ENCODE results near the gene PLA2R1. TPM values are rescaled to one million over a fixed set of nuclear protein-coding genes. Genes with fewer than 3 reads are reported as not detected.

Gene PLA2R1
- total RNA-seq, 4 donors from 2014 or later, result 1.4 to 18.2 (median 14.6) TPM

- Histone ChIP-seq H3K4me1 (no peaks in the 10 kb centered on the region), H3K27ac (no peak overlapping the region), H3K4me3 (no peak overlapping the region), H3K36me3 (no peaks in the 10 kb centered on the region), H3K27me3 (no peaks in the 10 kb centered on the region), H3K9me3 (no peaks in the 10 kb centered on the region)
- DNase-seq, result no peak
- intact Hi-C loops (cut with DNase I; ENCODE audit: low total_unique reads) (no loop called here), in situ Hi-C loops (cut with MboI; ENCODE audit: low pct_ligation_motif_present in 1 of 4, low pct_unique_long_range_greater_than_20kb in 1 of 4, low sequenced_read_pairs in 3 of 4) (loop anchor here in 2 of 4 donors (25.0 kb wide), 1 partner anchor 879 kb away; no protein-coding TSS in a partner anchor)
- 44 to 59% methylated on average over 2 of the region's 2 CpGs for WGBS, 2 donors (ENCODE audit: low coverage in 1 of 2)
- TF ChIP-seq EP300 (IDR thresholded peaks at IDR 0.05; ENCODE audit: low read depth) (no peak), POLR2A (IDR thresholded peaks at IDR 0.05) (no peak), POLR2AphosphoS5 (IDR thresholded peaks at IDR 0.05) (no peak)
- TF ChIP-seq, protein P1, sequence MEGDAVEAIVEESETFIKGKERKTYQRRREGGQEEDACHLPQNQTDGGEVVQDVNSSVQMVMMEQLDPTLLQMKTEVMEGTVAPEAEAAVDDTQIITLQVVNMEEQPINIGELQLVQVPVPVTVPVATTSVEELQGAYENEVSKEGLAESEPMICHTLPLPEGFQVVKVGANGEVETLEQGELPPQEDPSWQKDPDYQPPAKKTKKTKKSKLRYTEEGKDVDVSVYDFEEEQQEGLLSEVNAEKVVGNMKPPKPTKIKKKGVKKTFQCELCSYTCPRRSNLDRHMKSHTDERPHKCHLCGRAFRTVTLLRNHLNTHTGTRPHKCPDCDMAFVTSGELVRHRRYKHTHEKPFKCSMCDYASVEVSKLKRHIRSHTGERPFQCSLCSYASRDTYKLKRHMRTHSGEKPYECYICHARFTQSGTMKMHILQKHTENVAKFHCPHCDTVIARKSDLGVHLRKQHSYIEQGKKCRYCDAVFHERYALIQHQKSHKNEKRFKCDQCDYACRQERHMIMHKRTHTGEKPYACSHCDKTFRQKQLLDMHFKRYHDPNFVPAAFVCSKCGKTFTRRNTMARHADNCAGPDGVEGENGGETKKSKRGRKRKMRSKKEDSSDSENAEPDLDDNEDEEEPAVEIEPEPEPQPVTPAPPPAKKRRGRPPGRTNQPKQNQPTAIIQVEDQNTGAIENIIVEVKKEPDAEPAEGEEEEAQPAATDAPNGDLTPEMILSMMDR (IDR thresholded peaks at IDR 0.05), result no peak
Observed at GRCh38 chr2:160108646-160109045, 46.2 kb upstream of the PLA2R1 start.

DNA sequence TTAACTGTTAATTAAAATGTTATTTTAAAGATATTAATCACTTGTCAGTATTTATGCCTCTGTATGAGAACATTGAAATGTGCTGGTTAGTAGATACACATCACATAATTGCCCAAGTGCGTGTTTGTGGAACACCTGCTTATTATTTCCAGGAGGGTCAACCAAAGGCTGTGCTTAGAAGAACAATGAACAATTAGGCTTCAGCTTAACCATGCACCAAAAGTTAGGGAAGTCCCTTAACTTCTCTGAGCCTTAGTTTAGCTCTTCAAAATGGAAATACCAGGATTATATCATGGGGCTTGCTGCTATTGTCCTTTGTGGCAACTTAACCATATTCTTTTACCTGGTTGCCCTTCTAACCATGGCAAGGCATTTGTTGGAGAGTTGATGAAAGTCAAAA is 43.0 kb upstream of the PLA2R1 start:
- TF ChIP-seq, protein P1 (IDR thresholded peaks at IDR 0.05), result no peak
- TF ChIP-seq EP300 (IDR thresholded peaks at IDR 0.05; ENCODE audit: low read depth) (no peak), POLR2A (IDR thresholded peaks at IDR 0.05) (no peak), POLR2AphosphoS5 (IDR thresholded peaks at IDR 0.05) (no peak)
- Histone ChIP-seq H3K27ac (no peak overlapping the region), H3K4me3 (no peak overlapping the region), H3K36me3 (no peaks in the 10 kb centered on the region), H3K9me3 (no peaks in the 10 kb centered on the region), H3K27me3 (no peaks in the 10 kb centered on the region), H3K4me1 (no peaks in the 10 kb centered on the region)
- DNase-seq, result no peak
- intact Hi-C loops (cut with DNase I; ENCODE audit: low total_unique reads) (no loop called here), in situ Hi-C loops (cut with MboI; ENCODE audit: low pct_ligation_motif_present in 1 of 4, low pct_unique_long_range_greater_than_20kb in 1 of 4, low sequenced_read_pairs in 3 of 4) (loop anchor here in 2 of 4 donors (25.0 kb wide), 1 partner anchor 882 kb away; no protein-coding TSS in a partner anchor)
- 86 to 93% methylated on average over 1 of the region's 1 CpG for WGBS, 2 donors (ENCODE audit: low coverage in 1 of 2)

GRCh38 chr2:160104115-160104514 is 41.7 kb upstream of the PLA2R1 start:
- Histone ChIP-seq H3K4me3 (no peak overlapping the region), H3K9me3 (no peaks in the 10 kb centered on the region), H3K4me1 (no peaks in the 10 kb centered on the region), H3K27ac (no peak overlapping the region), H3K36me3 (no peaks in the 10 kb centered on the region), H3K27me3 (no peaks in the 10 kb centered on the region)
- no peak for DNase-seq
- WGBS, 2 donors (ENCODE audit: low coverage in 1 of 2), result 50 to 80% methylated on average over 1 to 2 of the region's 2 CpGs
- TF ChIP-seq, protein P1 (IDR thresholded peaks at IDR 0.05), result no peak
- TF ChIP-seq EP300 (IDR thresholded peaks at IDR 0.05; ENCODE audit: low read depth) (no peak), POLR2AphosphoS5 (IDR thresholded peaks at IDR 0.05) (no peak), POLR2A (IDR thresholded peaks at IDR 0.05) (no peak)
- in situ Hi-C loops (cut with MboI; ENCODE audit: low pct_ligation_motif_present in 1 of 4, low pct_unique_long_range_greater_than_20kb in 1 of 4, low sequenced_read_pairs in 3 of 4) (loop anchor here in 2 of 4 donors (25.0 kb wide), 1 partner anchor 883 kb away; no protein-coding TSS in a partner anchor), intact Hi-C loops (cut with DNase I; ENCODE audit: low total_unique reads) (no loop called here)

DNA sequence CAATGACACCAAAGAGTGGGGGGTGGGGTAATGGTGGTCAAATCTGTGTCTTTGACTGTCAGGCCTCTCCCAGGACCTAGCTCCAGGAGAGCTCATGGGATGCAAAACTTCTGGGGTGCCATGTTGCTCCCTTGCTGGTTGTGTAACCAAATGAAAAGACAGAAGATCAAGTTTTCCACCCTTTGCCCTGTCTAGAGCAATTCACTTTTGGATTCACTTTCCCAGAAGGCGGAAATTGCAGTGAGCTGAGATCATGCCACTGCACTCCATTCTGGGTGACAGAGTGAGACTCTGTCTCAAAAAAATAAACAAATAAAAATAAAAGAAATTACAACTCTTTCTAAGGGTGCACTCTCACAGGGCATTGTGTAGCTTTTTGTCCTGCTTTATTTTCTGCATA is 34.9 kb upstream of the PLA2R1 start:
- no peaks in the 10 kb centered on the region for H3K9me3 ChIP-seq
- WGBS, 2 donors (ENCODE audit: low coverage in 1 of 2), result 71 to 84% methylated on average over 1 of the region's 1 CpG

More for the DNA sequence above, 34.9 kb upstream of the PLA2R1 start:
- intact Hi-C loops (cut with DNase I; ENCODE audit: low total_unique reads) (no loop called here), in situ Hi-C loops (cut with MboI; ENCODE audit: low pct_ligation_motif_present in 1 of 4, low pct_unique_long_range_greater_than_20kb in 1 of 4, low sequenced_read_pairs in 3 of 4) (loop anchor here in 2 of 4 donors (25.0 kb wide), 2 partner anchors 865 to 915 kb away; no protein-coding TSS in a partner anchor)
- peak overlapping the region in 2 of 4 donors; percentile 22 to 66 for H3K27ac ChIP-seq
- H3K4me3 ChIP-seq, result no peak overlapping the region
- no peaks in the 10 kb centered on the region for H3K27me3 ChIP-seq
- TF ChIP-seq POLR2AphosphoS5 (IDR thresholded peaks at IDR 0.05), result no peak
- no peak for TF ChIP-seq EP300 (IDR thresholded peaks at IDR 0.05; ENCODE audit: low read depth)
- TF ChIP-seq, protein P1 (IDR thresholded peaks at IDR 0.05), result no peak
- TF ChIP-seq POLR2A (IDR thresholded peaks at IDR 0.05), result no peak
- H3K4me1 ChIP-seq, result peaks cover 0 to 11% (median 0%) of the 10 kb centered on the region in 4 donors
- H3K36me3 ChIP-seq, result no peaks in the 10 kb centered on the region
- no peak for DNase-seq

Measured in transverse colon (tissue), 4 donors.